ENCODE data around the gene VWCE. TPM values are rescaled to one million over a fixed set of nuclear protein-coding genes. Genes with fewer than 3 reads are reported as not detected.
"Not testable (repeated sequence)": the region's sequence is repeated elsewhere in the genome, so short reads cannot be mapped to it uniquely, and the experiment has no call there.

Gene VWCE
- total RNA-seq, 1 experiment from 2014 or later: 20.6 TPM

- H4K8ac ChIP-seq (replicated peaks; ENCODE audit: insufficient read length, low read depth, low read length); H3K4me3 Mint-ChIP-seq; H4K20me1 ChIP-seq (ENCODE audit: control insufficient read depth, insufficient read depth, insufficient read length); H3K36me3 Mint-ChIP-seq (ENCODE audit: insufficient read depth in 1 of 3, low read depth in 3 of 3); H3K27ac Mint-ChIP-seq; H4K91ac ChIP-seq (ENCODE audit: insufficient read length, low read depth, low read length); H2BK120ac ChIP-seq (ENCODE audit: low read depth, low read length, poor library complexity, severe bottlenecking); H3K9ac ChIP-seq (ENCODE audit: extremely low read depth, insufficient read length, low read length); H3K9me3 Mint-ChIP-seq; H3K27ac ChIP-seq (ENCODE audit: insufficient read length, low read depth, low read length); H2BK5ac ChIP-seq (ENCODE audit: insufficient read length, low read length); H3K79me2 ChIP-seq (ENCODE audit: insufficient read depth, low read length); H3K27me3 ChIP-seq (ENCODE audit: insufficient read depth, low read length); H3K23ac ChIP-seq (ENCODE audit: insufficient read length, low read depth, low read length); H3K79me1 ChIP-seq (ENCODE audit: insufficient read depth, low read depth, low read length, poor library complexity, severe bottlenecking); H3K4me2 ChIP-seq (ENCODE audit: insufficient read depth, insufficient read length, low read length); H2BK20ac ChIP-seq (ENCODE audit: low read depth, low read length, poor library complexity, severe bottlenecking); H2BK12ac ChIP-seq (ENCODE audit: insufficient read length, low read depth, low read length); H2AK5ac ChIP-seq (ENCODE audit: insufficient read length, low read length); H3K4me1 Mint-ChIP-seq; DNase-seq; H2AFZ ChIP-seq (ENCODE audit: low read length); H3K4me1 ChIP-seq (ENCODE audit: insufficient read depth, low read length); H3K9me3 ChIP-seq (ENCODE audit: control insufficient read depth, low read depth, low read length); H3K23me2 ChIP-seq (ENCODE audit: insufficient read length, low read depth, low read length, poor library complexity, severe bottlenecking); H3K14ac ChIP-seq (ENCODE audit: insufficient read depth, low read length); H3K4ac ChIP-seq (ENCODE audit: low read depth, low read length); H4K5ac ChIP-seq (ENCODE audit: insufficient read length, low read depth, low read length); H3K56ac ChIP-seq (ENCODE audit: insufficient read length, low read depth, low read length); H3K18ac ChIP-seq (ENCODE audit: insufficient read length, low read depth, low read length); H3T11ph ChIP-seq (ENCODE audit: low read length); H2BK15ac ChIP-seq (ENCODE audit: low read depth, low read length); H3K27me3 Mint-ChIP-seq (ENCODE audit: low read depth): not testable (repeated sequence)
- WGBS (ENCODE audit: extremely low coverage, insufficient read length, low lambda C conversion rate): no CpG with 5 or more reads among the region's 20 CpGs
These were observed 44.0 kb downstream of the VWCE start for GRCh38 chr11:61250796-61251765.

GRCh38 chr11:61249201-61249600, 45.9 kb downstream of the VWCE start:
- H2AFZ ChIP-seq (ENCODE audit: low read length); H3K27ac Mint-ChIP-seq; H4K8ac ChIP-seq (replicated peaks; ENCODE audit: insufficient read length, low read depth, low read length); H3K9ac ChIP-seq (ENCODE audit: extremely low read depth, insufficient read length, low read length); H3K27ac ChIP-seq (ENCODE audit: insufficient read length, low read depth, low read length); H3K79me1 ChIP-seq (ENCODE audit: insufficient read depth, low read depth, low read length, poor library complexity, severe bottlenecking); H3K9me3 Mint-ChIP-seq; H3K4me3 Mint-ChIP-seq; H3K23me2 ChIP-seq (ENCODE audit: insufficient read length, low read depth, low read length, poor library complexity, severe bottlenecking); H3T11ph ChIP-seq (ENCODE audit: low read length); H3K27me3 Mint-ChIP-seq (ENCODE audit: low read depth); H2BK15ac ChIP-seq (ENCODE audit: low read depth, low read length); H4K91ac ChIP-seq (ENCODE audit: insufficient read length, low read depth, low read length); H4K5ac ChIP-seq (ENCODE audit: insufficient read length, low read depth, low read length); H3K27me3 ChIP-seq (ENCODE audit: insufficient read depth, low read length); H2BK12ac ChIP-seq (ENCODE audit: insufficient read length, low read depth, low read length); H3K79me2 ChIP-seq (ENCODE audit: insufficient read depth, low read length); H3K18ac ChIP-seq (ENCODE audit: insufficient read length, low read depth, low read length); H3K4me2 ChIP-seq (ENCODE audit: insufficient read depth, insufficient read length, low read length); H3K23ac ChIP-seq (ENCODE audit: insufficient read length, low read depth, low read length); H2AK5ac ChIP-seq (ENCODE audit: insufficient read length, low read length); H3K4me1 Mint-ChIP-seq; H3K14ac ChIP-seq (ENCODE audit: insufficient read depth, low read length); H3K36me3 Mint-ChIP-seq (ENCODE audit: insufficient read depth in 1 of 3, low read depth in 3 of 3); H2BK20ac ChIP-seq (ENCODE audit: low read depth, low read length, poor library complexity, severe bottlenecking); H3K4me1 ChIP-seq (ENCODE audit: insufficient read depth, low read length); H3K56ac ChIP-seq (ENCODE audit: insufficient read length, low read depth, low read length); H3K9me3 ChIP-seq (ENCODE audit: control insufficient read depth, low read depth, low read length); H2BK120ac ChIP-seq (ENCODE audit: low read depth, low read length, poor library complexity, severe bottlenecking); H3K4ac ChIP-seq (ENCODE audit: low read depth, low read length); H2BK5ac ChIP-seq (ENCODE audit: insufficient read length, low read length); DNase-seq; H4K20me1 ChIP-seq (ENCODE audit: control insufficient read depth, insufficient read depth, insufficient read length): not testable (repeated sequence)
- no CpG with 5 or more reads among the region's 8 CpGs for WGBS (ENCODE audit: extremely low coverage, insufficient read length, low lambda C conversion rate)

Data from H9 (cell line).